ENCODE measurements around the gene BMPER.

The BMPER gene

GRCh38 chr7:34036051-34036920 is 130.9 kb downstream of the BMPER start:
- TF ChIP-seq, protein P1, sequence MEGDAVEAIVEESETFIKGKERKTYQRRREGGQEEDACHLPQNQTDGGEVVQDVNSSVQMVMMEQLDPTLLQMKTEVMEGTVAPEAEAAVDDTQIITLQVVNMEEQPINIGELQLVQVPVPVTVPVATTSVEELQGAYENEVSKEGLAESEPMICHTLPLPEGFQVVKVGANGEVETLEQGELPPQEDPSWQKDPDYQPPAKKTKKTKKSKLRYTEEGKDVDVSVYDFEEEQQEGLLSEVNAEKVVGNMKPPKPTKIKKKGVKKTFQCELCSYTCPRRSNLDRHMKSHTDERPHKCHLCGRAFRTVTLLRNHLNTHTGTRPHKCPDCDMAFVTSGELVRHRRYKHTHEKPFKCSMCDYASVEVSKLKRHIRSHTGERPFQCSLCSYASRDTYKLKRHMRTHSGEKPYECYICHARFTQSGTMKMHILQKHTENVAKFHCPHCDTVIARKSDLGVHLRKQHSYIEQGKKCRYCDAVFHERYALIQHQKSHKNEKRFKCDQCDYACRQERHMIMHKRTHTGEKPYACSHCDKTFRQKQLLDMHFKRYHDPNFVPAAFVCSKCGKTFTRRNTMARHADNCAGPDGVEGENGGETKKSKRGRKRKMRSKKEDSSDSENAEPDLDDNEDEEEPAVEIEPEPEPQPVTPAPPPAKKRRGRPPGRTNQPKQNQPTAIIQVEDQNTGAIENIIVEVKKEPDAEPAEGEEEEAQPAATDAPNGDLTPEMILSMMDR (IDR thresholded peaks at IDR 0.05; ENCODE audit: low read depth, low read length): no peak
- no peak overlapping the region for H3K4me3 ChIP-seq (ENCODE audit: low read depth, low read length)
- DNase-seq: no peak
- no peak overlapping the region for H3K27ac ChIP-seq
- H3K9me3 ChIP-seq (ENCODE audit: severe bottlenecking): no peaks in the 10 kb centered on the region
- H3K27me3 ChIP-seq (ENCODE audit: insufficient read depth, low read depth, severe bottlenecking): no peaks in the 10 kb centered on the region
- no peaks in the 10 kb centered on the region for H3K36me3 ChIP-seq

DNA sequence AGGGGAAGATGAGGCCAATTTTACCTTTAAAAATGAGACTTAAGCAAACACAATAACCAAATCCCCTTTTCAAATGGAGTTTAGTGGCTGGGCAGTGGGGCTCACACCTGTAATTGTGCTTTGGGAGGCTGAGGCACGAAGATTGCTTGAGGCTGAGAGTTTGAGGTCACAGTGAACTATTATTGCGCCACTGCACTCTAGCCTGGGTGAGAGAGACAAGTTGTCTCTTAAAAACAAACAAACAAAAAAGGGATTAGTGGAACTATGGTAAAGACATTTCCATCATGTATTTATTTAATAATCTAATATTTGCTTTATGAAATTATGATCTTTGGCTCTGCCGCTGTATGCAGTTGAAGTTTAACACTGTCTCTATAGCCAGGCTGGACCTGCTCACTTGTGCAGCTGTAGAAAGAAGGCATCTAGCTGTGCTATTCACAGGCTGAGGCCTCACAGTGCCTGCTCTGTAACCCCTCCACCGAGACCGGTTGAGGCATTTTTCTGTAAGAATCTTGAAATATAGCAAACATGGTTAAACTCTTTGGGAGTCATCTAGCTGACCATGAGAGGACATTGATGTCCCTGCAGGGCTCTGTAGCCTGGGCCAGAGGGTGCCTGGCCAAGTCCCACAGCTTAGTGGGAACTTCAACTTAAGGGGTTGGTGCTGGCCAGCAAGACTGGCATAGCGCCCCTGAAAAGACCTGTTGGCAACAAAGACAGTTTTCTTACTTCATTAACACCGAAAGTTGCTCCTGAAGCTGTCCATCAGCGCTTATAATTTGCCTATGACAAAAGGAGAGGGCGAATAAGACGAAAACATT is 131.8 kb downstream of the BMPER start:
- DNase-seq: no peak
- TF ChIP-seq, protein P1 (IDR thresholded peaks at IDR 0.05; ENCODE audit: low read depth, low read length): no peak
- no peaks in the 10 kb centered on the region for H3K36me3 ChIP-seq
- no peaks in the 10 kb centered on the region for H3K27me3 ChIP-seq (ENCODE audit: insufficient read depth, low read depth, severe bottlenecking)
- no peak overlapping the region for H3K27ac ChIP-seq
- H3K4me3 ChIP-seq (ENCODE audit: low read depth, low read length): no peak overlapping the region
- no peaks in the 10 kb centered on the region for H3K9me3 ChIP-seq (ENCODE audit: severe bottlenecking)

DNA sequence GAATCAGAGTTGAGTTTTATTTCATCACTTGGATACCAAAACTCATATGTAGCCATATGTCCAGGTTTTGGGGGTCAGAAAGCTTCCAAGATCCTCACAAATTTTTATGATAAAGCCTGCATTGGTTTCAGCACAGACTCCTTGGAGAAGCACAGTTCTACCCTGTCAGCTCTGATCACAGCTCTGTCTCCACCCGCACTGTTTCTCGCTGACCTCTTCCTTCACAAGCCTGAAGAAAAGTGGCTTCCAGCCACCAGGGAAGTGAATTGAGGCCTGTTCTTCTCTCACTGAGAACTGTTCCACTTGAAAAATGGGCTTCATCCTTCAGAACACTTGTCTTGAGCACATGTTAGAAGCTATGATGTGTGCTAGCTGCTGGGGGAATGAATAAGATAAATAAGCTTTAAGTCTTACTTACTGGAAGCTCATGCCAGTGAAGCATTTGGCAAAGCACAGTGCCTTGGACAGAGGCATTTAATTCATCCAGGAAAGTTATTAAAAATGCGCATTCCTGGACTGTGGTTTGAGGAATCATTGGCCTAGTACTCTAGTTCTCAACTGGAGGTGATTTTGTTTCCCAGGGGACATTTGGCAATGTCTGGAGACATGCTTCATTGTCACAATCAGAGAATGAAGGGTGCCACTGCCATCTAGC is 133.6 kb downstream of the BMPER start:
- Histone ChIP-seq H3K27me3 (ENCODE audit: insufficient read depth, low read depth, severe bottlenecking) (no peaks in the 10 kb centered on the region), H3K27ac (no peak overlapping the region), H3K9me3 (ENCODE audit: severe bottlenecking) (no peaks in the 10 kb centered on the region), H3K4me3 (ENCODE audit: low read depth, low read length) (no peak overlapping the region), H3K36me3 (no peaks in the 10 kb centered on the region)
- TF ChIP-seq, protein P1 (IDR thresholded peaks at IDR 0.05; ENCODE audit: low read depth, low read length): no peak
- no peak for DNase-seq

DNA sequence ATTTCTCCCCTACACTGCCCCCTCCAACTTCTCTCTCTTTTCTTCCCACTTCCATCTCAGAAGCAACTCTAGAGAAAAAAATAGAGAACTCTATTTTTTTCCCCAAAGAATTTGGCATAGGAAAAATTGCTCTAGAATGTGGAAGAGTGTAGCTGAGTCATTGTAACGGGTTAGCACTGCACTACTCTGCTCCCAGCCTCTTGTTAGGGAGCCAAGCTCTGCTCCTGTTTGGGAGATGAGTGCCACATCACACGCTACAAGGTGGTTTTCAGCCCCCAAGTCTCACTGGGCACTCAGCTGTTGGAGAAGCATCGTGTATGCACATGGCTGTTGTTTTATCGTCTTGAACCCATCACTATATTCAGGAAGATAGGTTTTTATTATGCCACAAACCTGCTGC is 136.4 kb downstream of the BMPER start:
- DNase-seq: no peak
- H3K27me3 ChIP-seq (ENCODE audit: insufficient read depth, low read depth, severe bottlenecking): no peaks in the 10 kb centered on the region
- TF ChIP-seq, protein P1 (IDR thresholded peaks at IDR 0.05; ENCODE audit: low read depth, low read length): no peak

GRCh38 chr7:34042406-34042805 is 137.1 kb downstream of the BMPER start:
- Histone ChIP-seq H3K27ac (no peak overlapping the region), H3K4me3 (ENCODE audit: low read depth, low read length) (no peak overlapping the region), H3K36me3 (no peaks in the 10 kb centered on the region), H3K27me3 (ENCODE audit: insufficient read depth, low read depth, severe bottlenecking) (no peaks in the 10 kb centered on the region), H3K9me3 (ENCODE audit: severe bottlenecking) (no peaks in the 10 kb centered on the region)
- TF ChIP-seq, protein P1 (IDR thresholded peaks at IDR 0.05; ENCODE audit: low read depth, low read length): no peak
- DNase-seq: no peak

More for the DNA sequence above, 136.4 kb downstream of the BMPER start:
- Histone ChIP-seq H3K36me3 (no peaks in the 10 kb centered on the region), H3K4me3 (ENCODE audit: low read depth, low read length) (no peak overlapping the region), H3K27ac (no peak overlapping the region), H3K9me3 (ENCODE audit: severe bottlenecking) (no peaks in the 10 kb centered on the region)
